GM19467 (cell line): ENCODE results near the gene SYTL3.
A peak's percentile ranks its signal among the peaks of the same experiment; 100 is the strongest.
"Not testable (repeated sequence)": the region's sequence is repeated elsewhere in the genome, so short reads cannot be mapped to it uniquely, and the experiment has no call there.

ENCODE experiments used
- ATAC-seq: cut with Tn5 transposase; IDR thresholded peaks from one replicate; pipeline ENCODE4 v1.9.1; 2021; ENCODE audit warnings: mild to moderate bottlenecking, moderate library complexity; ENCODE audit not compliant: unreplicated experiment

The SYTL3 gene

GRCh38 chr6:158638324-158638854 is 11.5 kb upstream of the SYTL3 start:
- no peak for ATAC-seq

- ATAC-seq: no peak
These were observed 10.8 kb upstream of the SYTL3 start for GRCh38 chr6:158639056-158639455.

- no peak for ATAC-seq
These were observed 9.3 kb upstream of the SYTL3 start for GRCh38 chr6:158640519-158640918.

- ATAC-seq: no peak
These were observed 7.7 kb upstream of the SYTL3 start for GRCh38 chr6:158642097-158642601.

GRCh38 chr6:158643836-158644230 is 6.0 kb upstream of the SYTL3 start:
- no peak for ATAC-seq

GRCh38 chr6:158644231-158645063 is 5.4 kb upstream of the SYTL3 start, which contains the start of gene DYNLT1:
Gene DYNLT1 (minus strand): TSS chr6:158644743. CDS start chr6:158644708, 35 bp downstream.
- peak; percentile 62 for ATAC-seq

GRCh38 chr6:158645064-158646022 is 4.5 kb upstream of the SYTL3 start:
- no peak for ATAC-seq

- no peak for ATAC-seq
These were observed 3.6 kb upstream of the SYTL3 start for GRCh38 chr6:158646023-158646910.

- no peak for ATAC-seq
These were observed 2.4 kb upstream of the SYTL3 start for GRCh38 chr6:158647501-158647900.

GRCh38 chr6:158648682-158649131 is 1.1 kb upstream of the SYTL3 start:
- ATAC-seq: no peak

GRCh38 chr6:158651981-158652737 is 2.3 kb downstream of the SYTL3 start:
- ATAC-seq: not testable (repeated sequence)

- ATAC-seq: peak; percentile 36
These were observed 3.9 kb downstream of the SYTL3 start for GRCh38 chr6:158653577-158654354.

GRCh38 chr6:158654498-158654897 is 4.6 kb downstream of the SYTL3 start:
- ATAC-seq: no peak

GRCh38 chr6:158654960-158655489 is 5.2 kb downstream of the SYTL3 start:
- ATAC-seq: no peak

- ATAC-seq: no peak
These were observed 6.0 kb downstream of the SYTL3 start for GRCh38 chr6:158655569-158656450.

- not testable (repeated sequence) for ATAC-seq
These were observed 7.1 kb downstream of the SYTL3 start for GRCh38 chr6:158656986-158657385.

GRCh38 chr6:158660333-158660754 is 10.5 kb downstream of the SYTL3 start:
- no peak for ATAC-seq
